GM12875 (cell line): ENCODE measurements around the gene DOLPP1.

Source experiments
- H3K4me3 ChIP-seq: one replicate; pipeline ENCODE4 v1.5.1; 2011; ENCODE audit warnings: low read depth, low read length, control low read depth
- TF ChIP-seq, protein P1 (sequence below): IDR thresholded peaks from 2 replicates; pipeline ENCODE4 v1.5.1; 2011; ENCODE audit warnings: low read depth, mild to moderate bottlenecking, control low read depth, inconsistent platforms, low read length, moderate library complexity, borderline replicate concordance; ENCODE audit not compliant: insufficient read depth

Gene DOLPP1

GRCh38 chr9:129136446-129137035, 55.6 kb downstream of the DOLPP1 start:
- no peak overlapping the region for H3K4me3 ChIP-seq
- TF ChIP-seq, protein P1, sequence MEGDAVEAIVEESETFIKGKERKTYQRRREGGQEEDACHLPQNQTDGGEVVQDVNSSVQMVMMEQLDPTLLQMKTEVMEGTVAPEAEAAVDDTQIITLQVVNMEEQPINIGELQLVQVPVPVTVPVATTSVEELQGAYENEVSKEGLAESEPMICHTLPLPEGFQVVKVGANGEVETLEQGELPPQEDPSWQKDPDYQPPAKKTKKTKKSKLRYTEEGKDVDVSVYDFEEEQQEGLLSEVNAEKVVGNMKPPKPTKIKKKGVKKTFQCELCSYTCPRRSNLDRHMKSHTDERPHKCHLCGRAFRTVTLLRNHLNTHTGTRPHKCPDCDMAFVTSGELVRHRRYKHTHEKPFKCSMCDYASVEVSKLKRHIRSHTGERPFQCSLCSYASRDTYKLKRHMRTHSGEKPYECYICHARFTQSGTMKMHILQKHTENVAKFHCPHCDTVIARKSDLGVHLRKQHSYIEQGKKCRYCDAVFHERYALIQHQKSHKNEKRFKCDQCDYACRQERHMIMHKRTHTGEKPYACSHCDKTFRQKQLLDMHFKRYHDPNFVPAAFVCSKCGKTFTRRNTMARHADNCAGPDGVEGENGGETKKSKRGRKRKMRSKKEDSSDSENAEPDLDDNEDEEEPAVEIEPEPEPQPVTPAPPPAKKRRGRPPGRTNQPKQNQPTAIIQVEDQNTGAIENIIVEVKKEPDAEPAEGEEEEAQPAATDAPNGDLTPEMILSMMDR = no peak

GRCh38 chr9:129137292-129138143, 56.6 kb downstream of the DOLPP1 start:
- no peak overlapping the region for H3K4me3 ChIP-seq
- TF ChIP-seq, protein P1 = no peak

DNA sequence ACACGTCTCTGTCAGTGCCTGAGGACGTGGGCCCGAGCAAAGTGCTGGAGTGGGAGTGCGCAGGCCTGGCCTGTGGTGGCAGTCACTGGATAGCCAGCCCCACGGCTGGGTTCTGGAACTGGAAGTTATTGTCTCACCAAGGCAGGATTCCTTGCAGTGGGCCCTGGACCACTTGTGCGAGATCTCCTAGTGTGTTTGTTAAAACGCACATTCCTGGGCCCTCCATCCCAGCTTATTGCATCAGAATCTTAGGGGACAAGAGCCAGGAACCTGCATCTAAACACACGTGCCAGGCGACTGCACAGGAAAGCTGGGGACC, 57.2 kb downstream of the DOLPP1 start:
- H3K4me3 ChIP-seq = no peak overlapping the region
- TF ChIP-seq, protein P1 = no peak

DNA sequence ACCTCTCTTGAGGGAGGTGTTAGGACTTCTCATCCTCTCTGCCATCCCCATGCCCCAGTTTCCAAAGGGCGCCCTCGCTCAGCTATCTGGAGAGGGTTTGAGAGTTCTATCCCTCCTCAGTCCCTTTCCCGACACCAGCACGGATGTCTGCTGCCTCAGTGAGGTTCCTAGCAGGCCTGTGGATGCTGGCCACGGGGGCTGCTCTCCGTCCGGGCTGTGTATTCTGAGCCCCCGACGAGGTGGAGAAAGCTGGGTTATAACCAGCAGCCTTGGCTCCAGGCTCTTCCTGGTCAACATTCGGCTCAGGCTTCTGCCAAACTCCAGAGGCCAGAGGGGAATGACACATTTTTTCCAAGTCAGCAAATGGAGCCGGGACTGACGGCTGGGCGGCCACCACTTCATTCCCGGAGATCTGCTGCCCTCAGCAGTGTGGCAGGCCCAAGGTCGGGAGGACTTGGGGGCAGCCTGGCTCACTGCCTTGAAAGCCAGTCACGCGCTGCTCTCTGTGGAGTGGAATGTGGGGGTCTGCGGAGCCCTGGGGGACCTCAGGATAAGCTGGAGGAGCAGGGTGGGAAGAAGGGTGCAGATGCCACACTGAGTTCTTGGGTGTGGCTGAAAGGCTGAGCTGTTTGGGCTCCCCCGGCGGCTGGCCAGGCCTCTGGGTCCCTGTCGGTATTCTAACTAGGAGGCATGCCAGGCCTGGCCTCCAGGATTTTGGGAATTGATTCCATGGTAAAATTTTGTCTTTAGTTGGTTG, 57.7 kb downstream of the DOLPP1 start:
- TF ChIP-seq, protein P1 = no peak
- H3K4me3 ChIP-seq = no peak overlapping the region

DNA sequence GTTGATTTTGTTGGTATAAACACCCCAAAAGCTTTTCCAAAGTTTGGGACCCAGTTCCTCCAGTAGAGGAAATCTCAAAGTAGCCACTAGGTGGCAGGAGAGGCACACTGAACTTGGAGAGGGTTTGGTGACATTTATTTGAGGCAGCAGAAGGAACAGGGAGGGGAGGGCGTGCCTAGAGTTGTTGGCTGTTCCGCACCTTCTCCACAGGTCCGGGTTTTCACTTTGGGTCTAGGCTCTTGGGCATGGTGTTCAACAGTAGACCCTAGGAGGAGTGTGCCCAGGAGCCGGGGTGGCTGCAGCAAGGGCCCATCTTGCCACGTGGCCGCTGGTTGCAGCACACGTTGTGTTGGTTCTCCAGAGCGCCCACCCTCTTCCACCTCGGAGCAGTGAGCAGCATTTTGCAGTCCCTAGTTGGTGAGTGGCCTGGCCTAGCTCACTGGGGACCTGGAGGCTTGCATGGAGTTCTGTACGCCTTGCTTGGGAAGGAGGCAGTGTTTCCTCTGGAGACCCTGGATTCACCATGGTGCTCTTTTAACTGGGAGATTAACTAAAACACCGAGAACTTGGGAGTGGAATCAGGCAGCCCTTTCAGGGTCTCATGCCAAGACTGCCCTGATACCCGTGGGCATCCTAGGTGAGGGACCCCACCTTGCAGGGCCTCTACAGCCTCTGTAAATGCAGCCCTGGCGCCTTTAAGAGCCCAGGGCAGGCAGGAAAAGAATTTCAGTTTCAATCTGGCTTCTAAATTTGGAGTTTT, 58.5 kb downstream of the DOLPP1 start:
- H3K4me3 ChIP-seq = peak overlapping the region; percentile 22
- TF ChIP-seq, protein P1 = peak; percentile 76

GRCh38 chr9:129139993-129140396, 59.1 kb downstream of the DOLPP1 start:
- TF ChIP-seq, protein P1 = no peak
- peak overlapping the region; percentile 42 for H3K4me3 ChIP-seq
